ENCODE measurements around the gene C20orf144. TPM values are rescaled to one million over a fixed set of nuclear protein-coding genes. Genes with fewer than 3 reads are reported as not detected.
"Not testable (repeated sequence)": the region's sequence is repeated elsewhere in the genome, so short reads cannot be mapped to it uniquely, and the experiment has no call there.

The C20orf144 gene
- total RNA-seq, 1 donor: under 0.01 TPM

- DNase-seq (ENCODE audit: low read depth): no peak
- TF ChIP-seq CTCF (IDR thresholded peaks at IDR 0.05; ENCODE audit: insufficient read depth, low read depth, low read length): no peak
- no peak overlapping the region for H3K4me3 ChIP-seq (ENCODE audit: low read depth, low read length)
Measured at GRCh38 chr20:33629533-33629932, 32.6 kb upstream of the C20orf144 start.

GRCh38 chr20:33629979-33630378, 32.1 kb upstream of the C20orf144 start:
- no peak for TF ChIP-seq CTCF (IDR thresholded peaks at IDR 0.05; ENCODE audit: insufficient read depth, low read depth, low read length)
- DNase-seq (ENCODE audit: low read depth): no peak

GRCh38 chr20:33630507-33630906, 31.6 kb upstream of the C20orf144 start:
- no peak for TF ChIP-seq CTCF (IDR thresholded peaks at IDR 0.05; ENCODE audit: insufficient read depth, low read depth, low read length)
- H3K4me3 ChIP-seq (ENCODE audit: low read depth, low read length): no peak overlapping the region
- DNase-seq (ENCODE audit: low read depth): no peak

More at GRCh38 chr20:33629979-33630378, 32.1 kb upstream of the C20orf144 start:
- H3K4me3 ChIP-seq (ENCODE audit: low read depth, low read length): no peak overlapping the region

GRCh38 chr20:33631910-33632309, 30.2 kb upstream of the C20orf144 start:
- DNase-seq (ENCODE audit: low read depth); H3K4me3 ChIP-seq (ENCODE audit: low read depth, low read length): not testable (repeated sequence)

GRCh38 chr20:33635341-33635740, 26.8 kb upstream of the C20orf144 start:
- no peak for TF ChIP-seq CTCF (IDR thresholded peaks at IDR 0.05; ENCODE audit: insufficient read depth, low read depth, low read length)
- no peak overlapping the region for H3K4me3 ChIP-seq (ENCODE audit: low read depth, low read length)
- DNase-seq (ENCODE audit: low read depth): no peak

- TF ChIP-seq CTCF (IDR thresholded peaks at IDR 0.05; ENCODE audit: insufficient read depth, low read depth, low read length): no peak
- no peak overlapping the region for H3K4me3 ChIP-seq (ENCODE audit: low read depth, low read length)
- no peak for DNase-seq (ENCODE audit: low read depth)
Measured at GRCh38 chr20:33636776-33637175, 25.4 kb upstream of the C20orf144 start.

- TF ChIP-seq CTCF (IDR thresholded peaks at IDR 0.05; ENCODE audit: insufficient read depth, low read depth, low read length): no peak
Measured at GRCh38 chr20:33640287-33640686, 21.8 kb upstream of the C20orf144 start.

More at GRCh38 chr20:33640287-33640686, 21.8 kb upstream of the C20orf144 start:
- H3K4me3 ChIP-seq (ENCODE audit: low read depth, low read length): no peak overlapping the region
- peak; percentile 84 for DNase-seq (ENCODE audit: low read depth)
